OCI-LY7 (cell line): ENCODE data around the gene ACAA2. TPM values are rescaled to one million over a fixed set of nuclear protein-coding genes. Genes with fewer than 3 reads are reported as not detected.

ENCODE experiments used
- BruUV-seq: library from RNA; stranded (reverse); fragments of 400-500 nt; replicated peaks from 2 replicates; lab custom pipeline; 2021; lab: Mats Ljungman, UMichigan
- CTCF ChIA-PET: fragments of 300-600 bp; sonication (Branson Sonifier 250); formaldehyde crosslinking; loops from one replicate; lab custom pipeline; 2022; ENCODE audit warnings: antibody characterized with exemption; ENCODE audit not compliant: unreplicated experiment; lab: Charles Lee
- POLR2A ChIA-PET: fragments of 300-600 bp; sonication (Branson Sonifier 250); formaldehyde crosslinking; loops from one replicate; lab custom pipeline; 2022; ENCODE audit warnings: antibody characterized with exemption; lab: Charles Lee
- DNase-seq: peaks from one replicate; pipeline ENCODE4 v3.0.0-alpha.2; 2015; ENCODE audit warnings: low spot score
- H2AFZ ChIP-seq: fragments of 200-600 bp; sonication (generic), shearing (Covaris generic); 2 replicates; pipeline ENCODE4 v1.6.1; 2014; ENCODE audit warnings: mild to moderate bottlenecking, antibody characterized with exemption, low read length, moderate library complexity
- H3K27ac ChIP-seq: fragments of 200-600 bp; sonication (generic); 2 replicates; pipeline ENCODE4 v1.5.1; 2014; ENCODE audit warnings: mixed run types, low read depth, mild to moderate bottlenecking, moderate library complexity, low read length, inconsistent platforms; ENCODE audit not compliant: poor library complexity, severe bottlenecking
- H3K36me3 ChIP-seq: fragments of 200-600 bp; sonication (generic); 2 replicates; pipeline ENCODE4 v1.6.1; 2014; ENCODE audit warnings: mild to moderate bottlenecking, antibody characterized with exemption, low read length, moderate library complexity, mixed read lengths; ENCODE audit not compliant: insufficient read depth
- H3K4me1 ChIP-seq: fragments of 200-600 bp; sonication (generic); 2 replicates; pipeline ENCODE4 v1.5.1; 2014; ENCODE audit warnings: mild to moderate bottlenecking, low read length; ENCODE audit not compliant: insufficient read depth, poor library complexity, severe bottlenecking
- H3K4me2 ChIP-seq: fragments of 200-600 bp; sonication (generic); 2 replicates; pipeline ENCODE4 v1.6.1; 2014; ENCODE audit warnings: mild to moderate bottlenecking, low read length
- H3K4me3 ChIP-seq: fragments of 200-600 bp; sonication (generic); 2 replicates; pipeline ENCODE4 v1.5.1; 2014; ENCODE audit warnings: mild to moderate bottlenecking, low read depth, low read length; ENCODE audit not compliant: poor library complexity, severe bottlenecking
- H3K79me2 ChIP-seq: fragments of 200-600 bp; sonication (generic); 2 replicates; pipeline ENCODE4 v1.6.1; 2016; ENCODE audit warnings: low read depth, mild to moderate bottlenecking, low read length, moderate library complexity, mixed read lengths; ENCODE audit not compliant: insufficient read depth
- H3K9me2 ChIP-seq: fragments of 200-600 bp; sonication (generic); 2 replicates; pipeline ENCODE4 v1.6.1; 2016; ENCODE audit warnings: mild to moderate bottlenecking, low read length, mixed read lengths; ENCODE audit not compliant: insufficient read depth
- H3K9me3 ChIP-seq: fragments of 200-600 bp; sonication (generic); 2 replicates; pipeline ENCODE4 v1.6.1; 2014; ENCODE audit warnings: mild to moderate bottlenecking, mixed run types, low read length, mixed read lengths
- H4K20me1 ChIP-seq: fragments of 200-600 bp; sonication (generic); 2 replicates; pipeline ENCODE4 v1.6.1; 2014; ENCODE audit warnings: mild to moderate bottlenecking, antibody characterized with exemption, low read length, moderate library complexity, mixed read lengths; ENCODE audit not compliant: insufficient read depth
- CTCF ChIP-seq: fragments of 200-600 bp; sonication (generic); conservative IDR thresholded peaks from 2 replicates; pipeline ENCODE4 v1.5.1; 2014; ENCODE audit warnings: mild to moderate bottlenecking, antibody characterized with exemption, low read length, moderate library complexity, mixed read lengths
- EZH2phosphoT487 ChIP-seq: fragments of 200-600 bp; sonication (generic); IDR thresholded peaks from 2 replicates; pipeline ENCODE4 v1.6.1; 2018; ENCODE audit warnings: low read depth, borderline replicate concordance, mild to moderate bottlenecking, mixed run types, antibody characterized with exemption, low read length, moderate library complexity, mixed read lengths
- intact Hi-C: fragments of 100-400 bp; cut with micrococcal nuclease; formaldehyde crosslinking; loops from one replicate; pipeline ENCODE4 v1.10.0; 2022; ENCODE audit not compliant: unreplicated experiment
- total RNA-seq, 2 experiments: library from RNA; depleted of rRNA in 1 of 2; stranded (reverse); fragments of >200 nt in 1 of 2; shearing (Covaris generic) in 1 of 2; gene quantifications; 2 replicates each; pipeline ENCODE4 v1.2.3, GENCODE V29; 2014 to 2022

The ACAA2 gene
- total RNA-seq, 2 experiments from 2014 or later, result 30.8 to 54.4 TPM

DNA sequence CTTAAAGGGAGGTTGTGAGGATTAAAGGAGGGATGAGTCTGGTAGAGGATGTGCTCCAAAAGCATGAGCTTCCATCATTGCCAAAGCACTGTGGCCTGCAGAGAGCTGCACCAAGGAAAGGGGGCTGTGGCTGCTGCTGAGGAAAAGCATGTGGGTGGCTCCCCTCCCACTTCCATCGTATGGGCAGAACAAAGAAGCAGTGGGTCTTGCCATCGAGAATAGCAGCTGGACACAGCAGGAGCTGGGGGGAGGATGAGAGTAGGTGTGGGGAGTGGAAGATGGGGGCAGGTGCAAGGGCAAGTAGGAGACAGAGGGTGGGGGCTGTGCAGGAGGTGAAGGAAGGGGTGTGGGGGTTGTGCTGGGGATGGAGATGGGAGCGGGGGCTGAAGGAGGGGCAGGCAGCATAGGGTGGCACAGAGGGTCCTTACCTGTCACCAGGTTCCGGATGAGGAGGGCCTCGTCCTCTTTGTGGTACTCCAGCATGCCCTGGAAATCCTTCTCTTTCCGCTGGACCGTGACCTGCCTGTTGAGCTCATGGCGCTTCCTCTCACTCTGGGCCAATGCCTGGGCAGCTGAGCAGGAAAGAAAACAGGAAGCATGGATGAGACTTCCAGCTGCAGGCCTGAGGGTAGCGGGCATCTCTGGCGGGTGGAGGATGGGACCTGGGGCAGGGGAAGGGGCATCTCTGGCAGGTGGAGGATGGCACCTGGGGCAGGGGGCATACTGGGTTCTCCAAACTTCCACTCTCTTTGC is 33.6 kb upstream of the ACAA2 start:
- H3K27ac ChIP-seq, result no peak overlapping the region
- no TSS peak for BruUV-seq
- intact Hi-C loops, result no loop called here
- no peak for DNase-seq
- no peaks in the 10 kb centered on the region for H3K36me3 ChIP-seq
- H3K4me2 ChIP-seq, result no peak overlapping the region
- H3K79me2 ChIP-seq, result no peaks in the 10 kb centered on the region
- no peak for TF ChIP-seq CTCF
- no peak for TF ChIP-seq EZH2phosphoT487
- POLR2A ChIA-PET, result interaction anchor here (0.6 kb wide), 1 partner anchor 70 kb away, joined by 3 read pairs; no protein-coding TSS in a partner anchor
- no peaks in the 10 kb centered on the region for H3K4me1 ChIP-seq
- no peaks in the 10 kb centered on the region for H3K9me3 ChIP-seq
- H4K20me1 ChIP-seq, result no peaks in the 10 kb centered on the region
- no peak overlapping the region for H2AFZ ChIP-seq
- CTCF ChIA-PET, result no interaction called here
- no peak overlapping the region for H3K4me3 ChIP-seq
- no peaks in the 10 kb centered on the region for H3K9me2 ChIP-seq

DNA sequence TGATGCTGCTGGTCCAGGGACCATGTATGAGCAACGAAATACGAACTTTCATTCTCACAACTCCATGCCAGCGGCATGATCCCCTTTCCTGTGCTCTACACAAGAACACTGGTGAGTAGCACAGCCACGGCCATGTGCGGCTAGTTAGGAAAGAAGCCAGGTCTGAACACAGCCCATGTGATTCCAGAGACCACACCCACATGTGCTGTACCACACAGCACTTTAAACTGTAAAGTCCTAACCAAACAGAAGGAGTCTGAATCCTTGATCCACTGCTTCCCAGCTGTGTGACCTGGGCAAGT is 33.0 kb upstream of the ACAA2 start:
- H3K4me1 ChIP-seq, result no peaks in the 10 kb centered on the region
- no peak overlapping the region for H2AFZ ChIP-seq
- no peaks in the 10 kb centered on the region for H3K79me2 ChIP-seq
- H3K27ac ChIP-seq, result no peak overlapping the region
- intact Hi-C loops, result no loop called here
- ChIA-PET CTCF (no interaction called here), POLR2A (no interaction called here)
- no peak overlapping the region for H3K4me3 ChIP-seq
- H3K9me2 ChIP-seq, result no peaks in the 10 kb centered on the region
- no peak overlapping the region for H3K4me2 ChIP-seq
- no peaks in the 10 kb centered on the region for H4K20me1 ChIP-seq
- BruUV-seq, result no TSS peak
- DNase-seq, result no peak
- H3K9me3 ChIP-seq, result no peaks in the 10 kb centered on the region
- H3K36me3 ChIP-seq, result no peaks in the 10 kb centered on the region
- TF ChIP-seq EZH2phosphoT487, result no peak
- no peak for TF ChIP-seq CTCF

GRCh38 chr18:49845629-49846360 is 32.5 kb upstream of the ACAA2 start:
- BruUV-seq, result no TSS peak
- Histone ChIP-seq H3K36me3 (no peaks in the 10 kb centered on the region), H3K4me2 (no peak overlapping the region), H4K20me1 (no peaks in the 10 kb centered on the region), H3K9me2 (no peaks in the 10 kb centered on the region), H3K27ac (no peak overlapping the region), H3K4me3 (no peak overlapping the region), H3K9me3 (no peaks in the 10 kb centered on the region), H3K79me2 (no peaks in the 10 kb centered on the region), H3K4me1 (no peaks in the 10 kb centered on the region), H2AFZ (no peak overlapping the region)
- intact Hi-C loops, result no loop called here
- POLR2A ChIA-PET, result interaction anchor here (0.8 kb wide), 1 partner anchor 11 kb away, joined by 3 read pairs; no protein-coding TSS in a partner anchor
- TF ChIP-seq CTCF (no peak), EZH2phosphoT487 (no peak)
- DNase-seq, result no peak
- CTCF ChIA-PET, result no interaction called here
